HCT116 (cell line): Measurements from ENCODE around the gene BICD1. TPM values are rescaled to one million over a fixed set of nuclear protein-coding genes. Genes with fewer than 3 reads are reported as not detected.

Experiments used
- ATAC-seq: fragments of 200-7000 bp; cut with Tn5 transposase; 2 replicates; pipeline ENCODE4 v1.9.1; 2020; ENCODE audit warnings: mild to moderate bottlenecking, moderate library complexity
- BruUV-seq: library from RNA; stranded (reverse); fragments of 400-500 nt; replicated peaks from 2 replicates; lab custom pipeline; 2021; lab: Mats Ljungman, UMichigan
- CTCF ChIA-PET: fragments of 300-600 bp; sonication (Branson Sonifier 250); formaldehyde crosslinking; loops from one replicate; lab custom pipeline; 2021; ENCODE audit warnings: antibody characterized with exemption; lab: Charles Lee
- POLR2A ChIA-PET: fragments of 300-600, 350-600 bp; sonication (Branson Sonifier 250); formaldehyde crosslinking; loops from one replicate; lab custom pipeline; 2021; ENCODE audit warnings: antibody characterized with exemption; lab: Charles Lee
- RAD21 ChIA-PET, 2 experiments: fragments of 300-600 bp; sonication (Branson Sonifier 250); formaldehyde crosslinking; loops; one replicate each; lab custom pipeline; 2023; ENCODE audit warnings: low total read pairs in 2 of 2; ENCODE audit not compliant: uncharacterized antibody in 2 of 2, unreplicated experiment in 2 of 2, low non-redundant PET in 1 of 2; lab: Charles Lee
- DNase-seq: peaks from one replicate; pipeline ENCODE4 v3.0.0-alpha.2; 2010; ENCODE audit warnings: low read depth, low spot score
- H2AFZ ChIP-seq: fragments of 200-600 bp; shearing (Covaris generic), sonication (generic); 2 replicates; pipeline ENCODE4 v1.6.1; 2017; ENCODE audit warnings: low read depth, mixed run types, mixed read lengths, antibody characterized with exemption, low read length; ENCODE audit not compliant: poor library complexity, severe bottlenecking
- H3K27ac ChIP-seq: 2 replicates; pipeline ENCODE4 v1.5.1; 2012; ENCODE audit warnings: low read depth, low read length
- H3K27me3 ChIP-seq: fragments of 200-600 bp; sonication (generic); 2 replicates; pipeline ENCODE4 v1.6.1; 2016; ENCODE audit warnings: mixed run types, low read length, mixed read lengths; ENCODE audit not compliant: insufficient read depth
- H3K36me3 ChIP-seq, 2 experiments: fragments of 200-500 bp in 1 of 2; fragments of 200-600 bp in 1 of 2; sonication (Bioruptor generic) in 1 of 2; sonication (generic) in 1 of 2; 2 replicates each; pipeline versions ENCODE4 v1.5.1 to v1.6.1; 2014 to 2016; ENCODE audit warnings: low read length in 2 of 2, inconsistent platforms in 1 of 2, mixed read lengths in 1 of 2, mixed run types in 1 of 2; ENCODE audit not compliant: insufficient read depth in 2 of 2, control insufficient read depth in 1 of 2
- H3K4me1 ChIP-seq, 2 experiments: fragments of 200-600 bp in 1 of 2; sonication (generic) in 1 of 2; 2 replicates each; pipeline versions ENCODE4 v1.5.1 to v1.6.1; 2012 to 2017; ENCODE audit warnings: low read length in 2 of 2, inconsistent platforms in 1 of 2, mild to moderate bottlenecking in 1 of 2, mixed read lengths in 1 of 2, mixed run types in 1 of 2, moderate library complexity in 1 of 2; ENCODE audit not compliant: insufficient read depth in 2 of 2, control insufficient read depth in 1 of 2
- H3K4me2 ChIP-seq: fragments of 200-600 bp; sonication (generic); 2 replicates; pipeline ENCODE4 v1.6.1; 2017; ENCODE audit warnings: mixed run types, low read length, mixed read lengths
- H3K4me3 ChIP-seq, 2 experiments: fragments of 200-600 bp in 1 of 2; sonication (generic) in 1 of 2; replicated peaks in 1 of 2; 2 replicates each; pipeline ENCODE4 v1.5.1; 2011 to 2016; ENCODE audit warnings: low read length in 2 of 2, control low read depth in 1 of 2, low read depth in 1 of 2, mild to moderate bottlenecking in 1 of 2, mixed read lengths in 1 of 2, mixed run types in 1 of 2
- H3K79me2 ChIP-seq: fragments of 200-600 bp; sonication (generic); 2 replicates; pipeline ENCODE4 v1.6.1; 2017; ENCODE audit warnings: mild to moderate bottlenecking, mixed run types, low read length, moderate library complexity, mixed read lengths; ENCODE audit not compliant: insufficient read depth
- H3K9ac ChIP-seq: fragments of 200-600 bp; sonication (generic); 2 replicates; pipeline ENCODE4 v1.6.1; 2016; ENCODE audit warnings: low read length, mixed read lengths
- H3K9me2 ChIP-seq: fragments of 200-600 bp; sonication (generic), shearing (Covaris generic); 2 replicates; pipeline ENCODE4 v1.6.1; 2017; ENCODE audit warnings: mixed run types, mild to moderate bottlenecking, moderate library complexity; ENCODE audit not compliant: insufficient read depth
- H3K9me3 ChIP-seq, 2 experiments: fragments of 200-500 bp in 1 of 2; fragments of 200-600 bp in 1 of 2; sonication (Bioruptor generic) in 1 of 2; sonication (generic) in 1 of 2; 2 replicates each; pipeline ENCODE4 v1.6.1; 2014 to 2017; ENCODE audit warnings: low read length in 2 of 2, mixed read lengths in 2 of 2, inconsistent platforms in 1 of 2, low read depth in 1 of 2, mild to moderate bottlenecking in 1 of 2, mixed run types in 1 of 2, moderate library complexity in 1 of 2; ENCODE audit not compliant: control insufficient read depth in 1 of 2, insufficient read depth in 1 of 2
- H4K20me1 ChIP-seq: fragments of 200-600 bp; sonication (generic), shearing (Covaris generic); 2 replicates; pipeline ENCODE4 v1.6.1; 2017; ENCODE audit warnings: mixed run types, mild to moderate bottlenecking, moderate library complexity; ENCODE audit not compliant: insufficient read depth
- CBX3 ChIP-seq: IDR thresholded peaks from 2 replicates; pipeline ENCODE4 v1.6.1; 2012; ENCODE audit warnings: low read depth
- CEBPB ChIP-seq: IDR thresholded peaks from 2 replicates; pipeline ENCODE4 v1.6.1; 2012; ENCODE audit warnings: low read depth
- EGR1 ChIP-seq: IDR thresholded peaks from 2 replicates; pipeline ENCODE4 v1.6.1; 2012; ENCODE audit warnings: low read depth
- ELF1 ChIP-seq: IDR thresholded peaks from 2 replicates; pipeline ENCODE4 v1.6.1; 2012; ENCODE audit warnings: low read depth, borderline replicate concordance
- JUND ChIP-seq: IDR thresholded peaks from 2 replicates; pipeline ENCODE4 v1.6.1; 2012
- SIN3A ChIP-seq: IDR thresholded peaks from 2 replicates; pipeline ENCODE4 v1.6.1; 2012; ENCODE audit warnings: low read depth
- SP1 ChIP-seq: IDR thresholded peaks from 2 replicates; pipeline ENCODE4 v1.6.1; 2012; ENCODE audit warnings: low read depth
- TCF7L2 ChIP-seq: IDR thresholded peaks from 2 replicates; pipeline ENCODE4 v1.7.0; 2011; ENCODE audit warnings: borderline replicate concordance, inconsistent platforms; ENCODE audit not compliant: insufficient read depth, insufficient read length; ENCODE audit errors: extremely low read depth
- YY1 ChIP-seq: IDR thresholded peaks from 2 replicates; pipeline ENCODE4 v1.6.1; 2011; ENCODE audit warnings: low read length, low read depth, moderate library complexity, mild to moderate bottlenecking; ENCODE audit not compliant: insufficient replicate concordance; ENCODE audit errors: extremely low read depth
- ZFX ChIP-seq: fragments of 450-650 bp; IDR thresholded peaks from 2 replicates; pipeline ENCODE4 v1.6.1; 2017
- intact Hi-C: fragments of 100-400 bp; cut with micrococcal nuclease; formaldehyde crosslinking; loops from 2 replicates; pipeline ENCODE4 v1.10.0; 2022
- total RNA-seq: library from RNA; stranded (reverse); gene quantifications from one replicate; pipeline ENCODE4 v1.2.1, GENCODE V29; 2021; ENCODE audit not compliant: unreplicated experiment
- TF ChIP-seq, protein P1 (sequence below): IDR thresholded peaks from 2 replicates; pipeline ENCODE4 v1.6.1; 2012
- TF ChIP-seq, protein P2 (sequence below), 3 experiments: fragments of 200-600 bp in 1 of 3; sonication (generic) in 1 of 3; IDR thresholded peaks in 2 of 3; conservative IDR thresholded peaks in 1 of 3; 2 replicates each; pipeline ENCODE4 v1.5.1; 2012 to 2017; ENCODE audit warnings: low read depth in 2 of 3, low read length in 2 of 3, antibody characterized with exemption in 1 of 3, borderline replicate concordance in 1 of 3, control low read depth in 1 of 3, mild to moderate bottlenecking in 1 of 3, mixed read lengths in 1 of 3, mixed run types in 1 of 3, moderate library complexity in 1 of 3; ENCODE audit not compliant: insufficient read depth in 1 of 3
- TF ChIP-seq, protein P3 (sequence below): IDR thresholded peaks from 2 replicates; pipeline ENCODE4 v1.6.1; 2012

Gene BICD1
- total RNA-seq, 1 experiment from 2014 or later: 32.5 TPM

DNA sequence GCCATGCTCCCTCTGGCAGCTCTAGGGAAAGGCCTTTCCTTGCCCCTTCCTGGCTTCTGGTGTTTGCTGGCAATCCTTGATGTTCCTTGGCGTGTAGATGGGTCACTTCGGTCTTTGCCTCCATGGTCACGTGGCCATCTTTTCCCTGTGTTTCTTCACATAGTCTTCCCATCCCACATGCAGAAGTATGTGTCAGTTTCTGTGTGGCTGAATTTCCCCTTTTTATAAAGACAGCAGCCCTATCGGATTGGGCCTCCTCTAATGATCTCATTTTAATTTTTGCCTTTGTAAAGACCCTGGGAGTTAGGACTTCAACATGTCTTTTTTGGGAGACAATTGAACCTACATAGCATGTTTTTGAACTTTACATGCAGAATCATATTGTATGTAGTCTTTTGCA, 185.5 kb downstream of the BICD1 start:
- no peak overlapping the region for H3K27ac ChIP-seq
- no peak overlapping the region for H3K4me2 ChIP-seq
- RAD21 ChIA-PET: no interaction called here
- no peaks in the 10 kb centered on the region for H3K9me2 ChIP-seq
- TF ChIP-seq YY1: no peak
- TF ChIP-seq CEBPB: no peak
- TF ChIP-seq, protein P1, sequence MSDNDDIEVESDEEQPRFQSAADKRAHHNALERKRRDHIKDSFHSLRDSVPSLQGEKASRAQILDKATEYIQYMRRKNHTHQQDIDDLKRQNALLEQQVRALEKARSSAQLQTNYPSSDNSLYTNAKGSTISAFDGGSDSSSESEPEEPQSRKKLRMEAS: no peak
- TF ChIP-seq JUND: no peak
- no peak for TF ChIP-seq SP1
- no peak for TF ChIP-seq CBX3
- TF ChIP-seq, all 23 proteins: peak for 0
- no TSS peak for BruUV-seq
- intact Hi-C loops: no loop called here
- Histone ChIP-seq H3K27me3 (no peaks in the 10 kb centered on the region), H3K9me3 (0 out of 4 replicates have a peak, but pooled peaks cover 0 to 7% of the 10 kb centered on the region in 2 experiments), H3K4me3 (no peak overlapping the region), H4K20me1 (no peaks in the 10 kb centered on the region), H2AFZ (no peak overlapping the region), H3K4me1 (peaks cover 12 to 14% of the 10 kb centered on the region in 2 experiments; a peak in 3 of 4 replicates), H3K9ac (no peak overlapping the region), H3K79me2 (peaks cover 5% of the 10 kb centered on the region; the same call in 1 of the 2 replicates), H3K36me3 (no peaks in the 10 kb centered on the region)
- ChIA-PET CTCF (no interaction called here), POLR2A (no interaction called here)
- ATAC-seq (no peak), DNase-seq (no peak)

DNA sequence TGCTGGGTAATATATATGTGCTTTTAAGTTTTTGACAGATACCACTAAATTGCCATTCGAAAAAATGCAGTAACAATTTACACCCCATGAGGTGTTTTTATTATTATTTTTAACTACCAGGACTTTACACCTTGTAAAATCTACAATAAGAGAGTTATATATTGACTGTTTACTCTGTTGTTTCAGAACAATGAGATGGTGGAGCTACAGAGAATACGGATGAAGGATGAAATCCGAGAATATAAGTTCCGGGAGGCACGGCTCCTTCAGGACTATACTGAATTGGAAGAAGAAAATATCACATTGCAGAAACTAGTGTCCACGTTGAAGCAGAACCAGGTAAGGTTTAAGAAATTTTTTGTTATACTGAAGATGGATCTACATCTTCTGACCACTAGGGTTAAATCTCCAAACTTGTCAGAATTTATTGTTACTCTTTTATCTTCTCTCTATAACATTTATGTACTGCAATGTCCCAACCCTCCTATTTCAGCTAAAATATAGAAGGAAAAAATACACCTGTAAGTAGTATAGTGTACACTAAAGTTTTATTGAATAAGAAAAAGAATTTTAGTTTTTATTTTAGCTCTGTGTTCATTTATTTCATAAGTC, 187.3 kb downstream of the BICD1 start:
- POLR2A ChIA-PET: no interaction called here

More for the DNA sequence above, 187.3 kb downstream of the BICD1 start:
- H3K36me3 ChIP-seq: no peaks in the 10 kb centered on the region
- TF ChIP-seq JUND: no peak
- no peak for TF ChIP-seq ZFX
- no peak for TF ChIP-seq EGR1
- no peak for TF ChIP-seq ELF1
- TF ChIP-seq, protein P2, sequence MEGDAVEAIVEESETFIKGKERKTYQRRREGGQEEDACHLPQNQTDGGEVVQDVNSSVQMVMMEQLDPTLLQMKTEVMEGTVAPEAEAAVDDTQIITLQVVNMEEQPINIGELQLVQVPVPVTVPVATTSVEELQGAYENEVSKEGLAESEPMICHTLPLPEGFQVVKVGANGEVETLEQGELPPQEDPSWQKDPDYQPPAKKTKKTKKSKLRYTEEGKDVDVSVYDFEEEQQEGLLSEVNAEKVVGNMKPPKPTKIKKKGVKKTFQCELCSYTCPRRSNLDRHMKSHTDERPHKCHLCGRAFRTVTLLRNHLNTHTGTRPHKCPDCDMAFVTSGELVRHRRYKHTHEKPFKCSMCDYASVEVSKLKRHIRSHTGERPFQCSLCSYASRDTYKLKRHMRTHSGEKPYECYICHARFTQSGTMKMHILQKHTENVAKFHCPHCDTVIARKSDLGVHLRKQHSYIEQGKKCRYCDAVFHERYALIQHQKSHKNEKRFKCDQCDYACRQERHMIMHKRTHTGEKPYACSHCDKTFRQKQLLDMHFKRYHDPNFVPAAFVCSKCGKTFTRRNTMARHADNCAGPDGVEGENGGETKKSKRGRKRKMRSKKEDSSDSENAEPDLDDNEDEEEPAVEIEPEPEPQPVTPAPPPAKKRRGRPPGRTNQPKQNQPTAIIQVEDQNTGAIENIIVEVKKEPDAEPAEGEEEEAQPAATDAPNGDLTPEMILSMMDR (IDR thresholded peaks at IDR 0.05 in 2 of 3, conservative IDR thresholded peaks at IDR 0.05 in 1 of 3; ENCODE audit: borderline replicate concordance in 1 of 3, insufficient read depth in 1 of 3, low read depth in 2 of 3, low read length in 2 of 3): no peak; a peak in 1 of 6 replicates
- TF ChIP-seq, protein P3, sequence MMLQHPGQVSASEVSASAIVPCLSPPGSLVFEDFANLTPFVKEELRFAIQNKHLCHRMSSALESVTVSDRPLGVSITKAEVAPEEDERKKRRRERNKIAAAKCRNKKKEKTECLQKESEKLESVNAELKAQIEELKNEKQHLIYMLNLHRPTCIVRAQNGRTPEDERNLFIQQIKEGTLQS: no peak
- no peak for TF ChIP-seq SIN3A
- no peak for TF ChIP-seq YY1
- no peak for TF ChIP-seq CEBPB
- TF ChIP-seq TCF7L2: no peak
- TF ChIP-seq SP1: no peak
- H3K4me2 ChIP-seq: no peak overlapping the region
- peaks cover 5% of the 10 kb centered on the region; the same call in 1 of the 2 replicates for H3K79me2 ChIP-seq
- intact Hi-C loops: no loop called here
- DNase-seq (no peak), ATAC-seq (no peak)
- H3K27ac ChIP-seq: no peak overlapping the region
- no TSS peak for BruUV-seq
- no peaks in the 10 kb centered on the region for H4K20me1 ChIP-seq
- ChIA-PET RAD21 (no interaction called here), CTCF (interaction anchor here (1.4 kb wide), 1 partner anchor 18 kb away, joined by 4 read pairs; no protein-coding TSS in a partner anchor)
- no peaks in the 10 kb centered on the region for H3K27me3 ChIP-seq
- H3K4me1 ChIP-seq: peaks cover 12 to 14% of the 10 kb centered on the region in 2 experiments; a peak in 3 of 4 replicates
- no peak overlapping the region for H3K4me3 ChIP-seq
- H3K9me3 ChIP-seq: 0 out of 4 replicates have a peak, but pooled peaks cover 0 to 6% of the 10 kb centered on the region in 2 experiments
- no peak overlapping the region for H2AFZ ChIP-seq
- no peaks in the 10 kb centered on the region for H3K9me2 ChIP-seq
- H3K9ac ChIP-seq: no peak overlapping the region
